WTC11 (cell line): ENCODE results near the gene TROAP. TPM values are rescaled to one million over a fixed set of nuclear protein-coding genes. Genes with fewer than 3 reads are reported as not detected.
A peak's percentile ranks its signal among the peaks of the same experiment; 100 is the strongest.

Experiments
- ATAC-seq: fragments of 200-7000 bp; cut with Tn5 transposase; 2 replicates; pipeline ENCODE4 v1.10.0; 2021; ENCODE audit warnings: mild to moderate bottlenecking, moderate library complexity
- CTCF ChIA-PET: fragments of 300-600 bp; sonication (Branson Sonifier 250); formaldehyde crosslinking; loops from one replicate; lab custom pipeline; 2021; ENCODE audit warnings: antibody characterized with exemption; lab: Charles Lee
- POLR2A ChIA-PET: fragments of 350-600 bp; sonication (Branson Sonifier 250); formaldehyde crosslinking; loops from one replicate; lab custom pipeline; 2021; ENCODE audit warnings: antibody characterized with exemption; lab: Charles Lee
- DNase-seq: peaks from one replicate; pipeline ENCODE4 v3.0.0; 2021; ENCODE audit warnings: low spot score
- H3K27ac Mint-ChIP-seq: 2 replicates; pipeline ENCODE4 v1.8.0; 2021; ENCODE audit warnings: mixed read lengths
- H3K27me3 Mint-ChIP-seq: 2 replicates; pipeline ENCODE4 v1.8.0; 2021; ENCODE audit warnings: low read depth, mild to moderate bottlenecking, moderate library complexity, mixed read lengths
- H3K36me3 Mint-ChIP-seq: 2 replicates; pipeline ENCODE4 v1.8.0; 2021; ENCODE audit warnings: mixed read lengths
- H3K4me1 Mint-ChIP-seq: 2 replicates; pipeline ENCODE4 v1.8.0; 2022; ENCODE audit warnings: mixed read lengths
- H3K4me3 Mint-ChIP-seq: 2 replicates; pipeline ENCODE4 v1.8.0; 2021; ENCODE audit warnings: mild to moderate bottlenecking, moderate library complexity, mixed read lengths
- H3K9me3 Mint-ChIP-seq: 2 replicates; pipeline ENCODE4 v1.8.0; 2021; ENCODE audit warnings: mixed read lengths
- ATF1 ChIP-seq: sonication (generic); formaldehyde crosslinking; IDR thresholded peaks from 2 replicates; pipeline ENCODE4 v1.8.1; 2023; ENCODE audit warnings: mild to moderate bottlenecking, moderate library complexity, missing genetic modification reagents
- CREM ChIP-seq: sonication (generic); formaldehyde crosslinking; IDR thresholded peaks from 2 replicates; pipeline ENCODE4 v1.8.1; 2022; ENCODE audit warnings: mild to moderate bottlenecking, missing genetic modification reagents, moderate library complexity
- FOXJ3 ChIP-seq: sonication (generic); formaldehyde crosslinking; IDR thresholded peaks from 2 replicates; pipeline ENCODE4 v1.9.0; 2021; ENCODE audit warnings: missing genetic modification reagents, mild to moderate bottlenecking, borderline replicate concordance
- FOXP1 ChIP-seq: sonication (generic); formaldehyde crosslinking; IDR thresholded peaks from 2 replicates; pipeline ENCODE4 v1.8.0; 2022; ENCODE audit warnings: missing genetic modification reagents, mild to moderate bottlenecking, moderate library complexity, borderline replicate concordance
- KAT7 ChIP-seq: sonication (generic); formaldehyde crosslinking; IDR thresholded peaks from 2 replicates; pipeline ENCODE4 v1.8.1; 2023; ENCODE audit warnings: missing genetic modification reagents, mild to moderate bottlenecking, borderline replicate concordance
- MXD4 ChIP-seq: fragments of 250-450 bp; sonication (Bioruptor Pico); IDR thresholded peaks from 2 replicates; pipeline ENCODE4 v1.8.0; 2021; ENCODE audit warnings: mild to moderate bottlenecking, moderate library complexity, borderline replicate concordance
- NR3C1 ChIP-seq: sonication (generic); formaldehyde crosslinking; conservative IDR thresholded peaks from 2 replicates; pipeline ENCODE4 v1.8.1; 2023; ENCODE audit warnings: low read depth, mild to moderate bottlenecking, missing genetic modification reagents
- SMAD3 ChIP-seq: sonication (generic); formaldehyde crosslinking; IDR thresholded peaks from 2 replicates; pipeline ENCODE4 v1.8.0; 2022; ENCODE audit warnings: missing genetic modification reagents, mild to moderate bottlenecking, borderline replicate concordance
- TCF7 ChIP-seq: sonication (generic); formaldehyde crosslinking; IDR thresholded peaks from 2 replicates; pipeline ENCODE4 v1.8.0; 2022; ENCODE audit warnings: mild to moderate bottlenecking, low read depth, missing genetic modification reagents, moderate library complexity
- TEAD4 ChIP-seq: sonication (generic); formaldehyde crosslinking; IDR thresholded peaks from 2 replicates; pipeline ENCODE4 v1.8.0; 2022; ENCODE audit warnings: mild to moderate bottlenecking, missing genetic modification reagents
- ZNF219 ChIP-seq: sonication (generic); formaldehyde crosslinking; IDR thresholded peaks from 2 replicates; pipeline ENCODE4 v1.8.0; 2023; ENCODE audit warnings: missing genetic modification reagents, mild to moderate bottlenecking, borderline replicate concordance
- ZNF423 ChIP-seq: fragments of 250-450 bp; sonication (Bioruptor Pico); IDR thresholded peaks from 2 replicates; pipeline ENCODE4 v2.1.2; 2022; ENCODE audit warnings: mild to moderate bottlenecking, moderate library complexity
- total RNA-seq: library from RNA; stranded (reverse); gene quantifications from 3 replicates; pipeline ENCODE4 v1.2.3, GENCODE V29; 2021
- TF ChIP-seq, protein P1 (sequence below): sonication (generic); formaldehyde crosslinking; IDR thresholded peaks from 2 replicates; pipeline ENCODE4 v1.8.0; 2022; ENCODE audit warnings: mild to moderate bottlenecking, missing genetic modification reagents
- TF ChIP-seq, protein P2 (sequence below): fragments of 250-450 bp; sonication (Bioruptor Pico); IDR thresholded peaks from 2 replicates; pipeline ENCODE4 v1.9.0; 2021; ENCODE audit warnings: moderate library complexity, mild to moderate bottlenecking, inconsistent platforms, borderline replicate concordance
- TF ChIP-seq, protein P3 (sequence below): sonication (generic); formaldehyde crosslinking; conservative IDR thresholded peaks from 2 replicates; pipeline ENCODE4 v1.8.1; 2022; ENCODE audit warnings: mild to moderate bottlenecking, missing genetic modification reagents
- TF ChIP-seq, protein P4 (sequence below): fragments of 250-450 bp; sonication (Bioruptor Pico); IDR thresholded peaks from 2 replicates; pipeline ENCODE4 v1.9.0; 2021; ENCODE audit warnings: mild to moderate bottlenecking, borderline replicate concordance
- TF ChIP-seq, protein P5 (sequence below): fragments of 250-450 bp; sonication (Bioruptor Pico); IDR thresholded peaks from 2 replicates; pipeline ENCODE4 v1.9.0; 2021; ENCODE audit warnings: mild to moderate bottlenecking
- TF ChIP-seq, protein P6 (sequence below): sonication (generic); formaldehyde crosslinking; IDR thresholded peaks from 2 replicates; pipeline ENCODE4 v1.8.1; 2022; ENCODE audit warnings: mild to moderate bottlenecking, missing genetic modification reagents, moderate library complexity, borderline replicate concordance

The TROAP gene
- total RNA-seq, 1 experiment from 2014 or later, result 89.2 TPM

DNA sequence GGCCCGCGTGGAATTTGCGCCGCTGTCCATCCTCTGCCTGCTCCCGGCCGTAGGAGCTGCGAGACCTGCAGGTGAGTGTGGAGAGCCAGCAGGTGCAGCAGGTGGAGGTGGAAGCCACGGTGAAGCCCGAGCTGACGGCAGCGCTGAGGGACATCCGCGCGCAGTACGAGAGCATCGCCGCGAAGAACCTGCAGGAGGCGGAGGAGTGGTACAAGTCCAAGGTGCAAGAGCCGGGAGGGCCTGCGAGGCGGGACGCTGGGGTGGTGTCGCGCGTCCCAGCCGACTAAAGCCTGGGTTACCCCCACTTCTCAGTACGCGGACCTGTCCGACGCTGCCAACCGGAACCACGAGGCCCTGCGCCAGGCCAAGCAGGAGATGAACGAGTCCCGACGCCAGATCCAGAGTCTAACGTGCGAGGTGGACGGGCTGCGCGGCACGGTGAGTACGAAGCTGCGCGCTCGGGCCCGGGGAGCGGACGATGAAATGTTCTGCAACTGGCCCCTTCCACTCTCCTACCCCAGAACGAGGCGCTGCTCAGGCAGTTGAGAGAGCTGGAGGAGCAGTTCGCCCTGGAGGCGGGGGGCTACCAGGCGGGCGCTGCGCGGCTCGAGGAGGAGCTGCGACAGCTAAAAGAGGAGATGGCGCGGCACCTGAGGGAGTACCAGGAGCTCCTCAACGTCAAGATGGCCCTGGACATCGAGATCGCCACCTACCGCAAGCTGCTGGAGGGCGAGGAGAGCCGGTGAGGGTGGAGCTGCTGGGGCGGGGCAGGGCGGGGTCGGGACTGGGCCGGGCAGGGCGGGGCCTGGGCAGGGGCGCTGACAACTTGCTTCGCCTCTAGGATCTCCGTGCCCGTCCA, 26.0 kb upstream of the TROAP start (continued):
- TF ChIP-seq TCF7 (CRISPR knock-in tag), result 0 out of 2 replicates have a peak, but pooled peaks have one; percentile 53
- peak; percentile 55 for TF ChIP-seq FOXP1 (CRISPR knock-in tag)

DNA sequence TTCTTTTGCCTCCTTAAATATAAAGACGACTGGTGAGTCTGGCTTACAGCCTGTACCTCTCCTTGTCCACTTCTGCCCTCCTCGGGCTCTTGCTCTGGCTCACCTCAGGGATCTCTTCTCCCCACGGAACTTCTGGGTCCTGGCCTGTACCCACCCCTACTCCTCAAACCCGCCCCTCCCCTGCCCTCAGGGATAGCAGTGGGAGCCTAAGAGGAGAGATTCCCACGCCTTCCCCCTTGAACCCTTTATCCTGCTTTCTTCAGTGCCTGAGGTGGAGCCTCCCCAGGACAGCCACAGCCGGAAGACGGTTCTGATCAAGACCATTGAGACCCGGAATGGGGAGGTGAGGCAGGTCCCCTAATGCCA, 25.4 kb upstream of the TROAP start:
- ATAC-seq (no peak), DNase-seq (no peak)
- POLR2A ChIA-PET, result interaction anchor here (0.9 to 1.5 kb wide), 5 partner anchors 21 to 50 kb away, joined by 3 to 4 read pairs (median 3); partner anchors contain the start of gene TROAP
- H3K4me1 Mint-ChIP-seq, result peaks cover 26% of the 10 kb centered on the region
- H3K4me3 Mint-ChIP-seq, result peak overlapping the region; percentile 62
- CTCF ChIA-PET, result interaction anchor here (0.6 to 11.7 kb wide), 44 partner anchors 12 to 443 kb away, joined by 3 to 264 read pairs (median 4); partner anchors contain the start of genes C1QL4, DNAJC22, SPATS2 and TMBIM6
- H3K36me3 Mint-ChIP-seq, result no peaks in the 10 kb centered on the region
- no peak for TF ChIP-seq NR3C1
- TF ChIP-seq, protein P1, sequence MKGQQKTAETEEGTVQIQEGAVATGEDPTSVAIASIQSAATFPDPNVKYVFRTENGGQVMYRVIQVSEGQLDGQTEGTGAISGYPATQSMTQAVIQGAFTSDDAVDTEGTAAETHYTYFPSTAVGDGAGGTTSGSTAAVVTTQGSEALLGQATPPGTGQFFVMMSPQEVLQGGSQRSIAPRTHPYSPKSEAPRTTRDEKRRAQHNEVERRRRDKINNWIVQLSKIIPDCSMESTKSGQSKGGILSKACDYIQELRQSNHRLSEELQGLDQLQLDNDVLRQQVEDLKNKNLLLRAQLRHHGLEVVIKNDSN (CRISPR knock-in tag), result no peak
- TF ChIP-seq ZNF219 (CRISPR knock-in tag), result no peak
- TF ChIP-seq, protein P2, sequence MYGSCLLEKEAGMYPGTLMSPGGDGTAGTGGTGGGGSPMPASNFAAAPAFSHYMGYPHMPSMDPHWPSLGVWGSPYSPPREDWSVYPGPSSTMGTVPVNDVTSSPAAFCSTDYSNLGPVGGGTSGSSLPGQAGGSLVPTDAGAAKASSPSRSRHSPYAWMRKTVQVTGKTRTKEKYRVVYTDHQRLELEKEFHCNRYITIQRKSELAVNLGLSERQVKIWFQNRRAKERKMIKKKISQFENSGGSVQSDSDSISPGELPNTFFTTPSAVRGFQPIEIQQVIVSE (CRISPR knock-in tag), result no peak
- TF ChIP-seq ATF1, result no peak
- TF ChIP-seq, protein P3, sequence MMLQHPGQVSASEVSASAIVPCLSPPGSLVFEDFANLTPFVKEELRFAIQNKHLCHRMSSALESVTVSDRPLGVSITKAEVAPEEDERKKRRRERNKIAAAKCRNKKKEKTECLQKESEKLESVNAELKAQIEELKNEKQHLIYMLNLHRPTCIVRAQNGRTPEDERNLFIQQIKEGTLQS, result no peak
- TF ChIP-seq TEAD4 (CRISPR knock-in tag), result no peak
- TF ChIP-seq FOXJ3 (CRISPR knock-in tag), result no peak
- no peak for TF ChIP-seq CREM (CRISPR knock-in tag)
- TF ChIP-seq ZNF423, result no peak
- no peak overlapping the region for H3K27ac Mint-ChIP-seq
- H3K9me3 Mint-ChIP-seq, result no peaks in the 10 kb centered on the region
- peaks cover 87% of the 10 kb centered on the region for H3K27me3 Mint-ChIP-seq

DNA sequence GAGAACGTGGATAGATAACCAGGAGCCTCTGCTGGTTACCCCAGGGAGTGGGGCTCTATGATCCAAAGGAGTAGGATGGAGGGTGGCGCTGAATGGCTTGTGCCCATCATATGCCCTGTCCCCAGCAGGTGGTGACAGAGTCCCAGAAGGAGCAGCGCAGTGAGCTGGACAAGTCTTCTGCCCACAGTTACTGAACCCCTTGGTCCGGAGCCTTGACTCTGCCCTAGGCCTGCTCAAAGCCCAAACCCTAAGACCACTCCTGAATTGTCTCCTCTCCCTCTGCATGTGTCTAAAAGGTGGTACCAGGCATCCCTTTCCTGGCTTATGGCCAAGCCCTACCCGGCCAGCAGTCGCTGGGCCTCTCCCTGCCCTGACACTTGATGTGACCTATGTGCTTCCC, 24.9 kb upstream of the TROAP start:
- no peaks in the 10 kb centered on the region for H3K9me3 Mint-ChIP-seq
- POLR2A ChIA-PET, result no interaction called here
- CTCF ChIA-PET, result interaction anchor here (0.7 to 1.9 kb wide), 5 partner anchors 25 to 282 kb away, joined by 3 to 11 read pairs (median 4); partner anchors contain the start of gene TROAP
- H3K4me1 Mint-ChIP-seq, result peaks cover 22% of the 10 kb centered on the region
- peaks cover 87% of the 10 kb centered on the region for H3K27me3 Mint-ChIP-seq
- peak overlapping the region; percentile 62; the same call in 1 of the 2 replicates for H3K4me3 Mint-ChIP-seq
- H3K36me3 Mint-ChIP-seq, result no peaks in the 10 kb centered on the region
- no peak for ATAC-seq
- no peak overlapping the region for H3K27ac Mint-ChIP-seq
- TF ChIP-seq MXD4 (CRISPR knock-in tag), result no peak
- no peak for TF ChIP-seq TCF7 (CRISPR knock-in tag)
- TF ChIP-seq, protein P2 (CRISPR knock-in tag), result no peak
- no peak for TF ChIP-seq KAT7 (CRISPR knock-in tag)
- no peak for TF ChIP-seq SMAD3 (CRISPR knock-in tag)
- TF ChIP-seq, protein P4, sequence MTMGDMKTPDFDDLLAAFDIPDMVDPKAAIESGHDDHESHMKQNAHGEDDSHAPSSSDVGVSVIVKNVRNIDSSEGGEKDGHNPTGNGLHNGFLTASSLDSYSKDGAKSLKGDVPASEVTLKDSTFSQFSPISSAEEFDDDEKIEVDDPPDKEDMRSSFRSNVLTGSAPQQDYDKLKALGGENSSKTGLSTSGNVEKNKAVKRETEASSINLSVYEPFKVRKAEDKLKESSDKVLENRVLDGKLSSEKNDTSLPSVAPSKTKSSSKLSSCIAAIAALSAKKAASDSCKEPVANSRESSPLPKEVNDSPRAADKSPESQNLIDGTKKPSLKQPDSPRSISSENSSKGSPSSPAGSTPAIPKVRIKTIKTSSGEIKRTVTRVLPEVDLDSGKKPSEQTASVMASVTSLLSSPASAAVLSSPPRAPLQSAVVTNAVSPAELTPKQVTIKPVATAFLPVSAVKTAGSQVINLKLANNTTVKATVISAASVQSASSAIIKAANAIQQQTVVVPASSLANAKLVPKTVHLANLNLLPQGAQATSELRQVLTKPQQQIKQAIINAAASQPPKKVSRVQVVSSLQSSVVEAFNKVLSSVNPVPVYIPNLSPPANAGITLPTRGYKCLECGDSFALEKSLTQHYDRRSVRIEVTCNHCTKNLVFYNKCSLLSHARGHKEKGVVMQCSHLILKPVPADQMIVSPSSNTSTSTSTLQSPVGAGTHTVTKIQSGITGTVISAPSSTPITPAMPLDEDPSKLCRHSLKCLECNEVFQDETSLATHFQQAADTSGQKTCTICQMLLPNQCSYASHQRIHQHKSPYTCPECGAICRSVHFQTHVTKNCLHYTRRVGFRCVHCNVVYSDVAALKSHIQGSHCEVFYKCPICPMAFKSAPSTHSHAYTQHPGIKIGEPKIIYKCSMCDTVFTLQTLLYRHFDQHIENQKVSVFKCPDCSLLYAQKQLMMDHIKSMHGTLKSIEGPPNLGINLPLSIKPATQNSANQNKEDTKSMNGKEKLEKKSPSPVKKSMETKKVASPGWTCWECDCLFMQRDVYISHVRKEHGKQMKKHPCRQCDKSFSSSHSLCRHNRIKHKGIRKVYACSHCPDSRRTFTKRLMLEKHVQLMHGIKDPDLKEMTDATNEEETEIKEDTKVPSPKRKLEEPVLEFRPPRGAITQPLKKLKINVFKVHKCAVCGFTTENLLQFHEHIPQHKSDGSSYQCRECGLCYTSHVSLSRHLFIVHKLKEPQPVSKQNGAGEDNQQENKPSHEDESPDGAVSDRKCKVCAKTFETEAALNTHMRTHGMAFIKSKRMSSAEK, result no peak
- TF ChIP-seq FOXJ3 (CRISPR knock-in tag), result no peak
- TF ChIP-seq, protein P5, sequence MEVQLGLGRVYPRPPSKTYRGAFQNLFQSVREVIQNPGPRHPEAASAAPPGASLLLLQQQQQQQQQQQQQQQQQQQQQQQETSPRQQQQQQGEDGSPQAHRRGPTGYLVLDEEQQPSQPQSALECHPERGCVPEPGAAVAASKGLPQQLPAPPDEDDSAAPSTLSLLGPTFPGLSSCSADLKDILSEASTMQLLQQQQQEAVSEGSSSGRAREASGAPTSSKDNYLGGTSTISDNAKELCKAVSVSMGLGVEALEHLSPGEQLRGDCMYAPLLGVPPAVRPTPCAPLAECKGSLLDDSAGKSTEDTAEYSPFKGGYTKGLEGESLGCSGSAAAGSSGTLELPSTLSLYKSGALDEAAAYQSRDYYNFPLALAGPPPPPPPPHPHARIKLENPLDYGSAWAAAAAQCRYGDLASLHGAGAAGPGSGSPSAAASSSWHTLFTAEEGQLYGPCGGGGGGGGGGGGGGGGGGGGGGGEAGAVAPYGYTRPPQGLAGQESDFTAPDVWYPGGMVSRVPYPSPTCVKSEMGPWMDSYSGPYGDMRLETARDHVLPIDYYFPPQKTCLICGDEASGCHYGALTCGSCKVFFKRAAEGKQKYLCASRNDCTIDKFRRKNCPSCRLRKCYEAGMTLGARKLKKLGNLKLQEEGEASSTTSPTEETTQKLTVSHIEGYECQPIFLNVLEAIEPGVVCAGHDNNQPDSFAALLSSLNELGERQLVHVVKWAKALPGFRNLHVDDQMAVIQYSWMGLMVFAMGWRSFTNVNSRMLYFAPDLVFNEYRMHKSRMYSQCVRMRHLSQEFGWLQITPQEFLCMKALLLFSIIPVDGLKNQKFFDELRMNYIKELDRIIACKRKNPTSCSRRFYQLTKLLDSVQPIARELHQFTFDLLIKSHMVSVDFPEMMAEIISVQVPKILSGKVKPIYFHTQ (CRISPR knock-in tag), result no peak
- TF ChIP-seq, protein P6, sequence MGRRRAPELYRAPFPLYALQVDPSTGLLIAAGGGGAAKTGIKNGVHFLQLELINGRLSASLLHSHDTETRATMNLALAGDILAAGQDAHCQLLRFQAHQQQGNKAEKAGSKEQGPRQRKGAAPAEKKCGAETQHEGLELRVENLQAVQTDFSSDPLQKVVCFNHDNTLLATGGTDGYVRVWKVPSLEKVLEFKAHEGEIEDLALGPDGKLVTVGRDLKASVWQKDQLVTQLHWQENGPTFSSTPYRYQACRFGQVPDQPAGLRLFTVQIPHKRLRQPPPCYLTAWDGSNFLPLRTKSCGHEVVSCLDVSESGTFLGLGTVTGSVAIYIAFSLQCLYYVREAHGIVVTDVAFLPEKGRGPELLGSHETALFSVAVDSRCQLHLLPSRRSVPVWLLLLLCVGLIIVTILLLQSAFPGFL, result no peak
- TF ChIP-seq NR3C1, result no peak
- DNase-seq, result no peak
